Neural cell (in vitro differentiated cells): ENCODE data around the gene BNIP3.

ENCODE experiments used
- CTCF ChIP-seq: fragments of 450-650 bp; IDR thresholded peaks from 2 replicates; pipeline ENCODE4 v1.5.1; 2014; ENCODE audit warnings: antibody characterized with exemption, mild to moderate bottlenecking, moderate library complexity; ENCODE audit not compliant: poor library complexity, severe bottlenecking
- EZH2 ChIP-seq: fragments of 200-600, 300-800 bp; shearing (Covaris generic), sonication (generic); IDR thresholded peaks from 2 replicates; pipeline ENCODE4 v1.6.1; 2014; ENCODE audit warnings: antibody characterized with exemption, low read length, borderline replicate concordance, mild to moderate bottlenecking; ENCODE audit not compliant: insufficient read depth, poor library complexity, severe bottlenecking
- MXI1 ChIP-seq: fragments of 450-650 bp; conservative IDR thresholded peaks from 2 replicates; pipeline ENCODE4 v1.6.1; 2014; ENCODE audit warnings: antibody characterized with exemption, mild to moderate bottlenecking; ENCODE audit not compliant: poor library complexity, severe bottlenecking
- POLR2AphosphoS5 ChIP-seq: IDR thresholded peaks from 2 replicates; pipeline ENCODE4 v1.6.1; 2012
- REST ChIP-seq: IDR thresholded peaks from 2 replicates; pipeline ENCODE4 v1.6.1; 2012; ENCODE audit warnings: borderline replicate concordance

- TF ChIP-seq CTCF (no peak), POLR2AphosphoS5 (no peak), MXI1 (peak; percentile 71), REST (peak; percentile 21), EZH2 (no peak)
Observed at GRCh38 chr10:131981429-131982184, at the start of gene BNIP3.
